GM23248 (cell line): ENCODE measurements around the gene PAPPA.

Experiments used
- EZH2 ChIP-seq: fragments of 200-600 bp; sonication (generic); IDR thresholded peaks from 2 replicates; pipeline ENCODE4 v1.6.1; 2018; ENCODE audit warnings: antibody characterized with exemption, mild to moderate bottlenecking; ENCODE audit not compliant: insufficient read depth, poor library complexity, severe bottlenecking
- EZH2phosphoT487 ChIP-seq: fragments of 200-600 bp; sonication (generic); IDR thresholded peaks from 2 replicates; pipeline ENCODE4 v1.6.1; 2018; ENCODE audit warnings: antibody characterized with exemption, moderate library complexity, mild to moderate bottlenecking, low read depth; ENCODE audit not compliant: insufficient read depth

- TF ChIP-seq EZH2 (no peak), EZH2phosphoT487 (no peak)
These were observed 135.1 kb downstream of the PAPPA start for GRCh38 chr9:116288658-116289057.
